Skeletal muscle satellite cell (primary cell): ENCODE data around the gene ASB3. TPM values are rescaled to one million over a fixed set of nuclear protein-coding genes. Genes with fewer than 3 reads are reported as not detected.
"Not testable (repeated sequence)": the region's sequence is repeated elsewhere in the genome, so short reads cannot be mapped to it uniquely, and the experiment has no call there.

Experiments
- H3K27me3 ChIP-seq: 2 replicates; pipeline ENCODE4 v1.7.0; 2013; ENCODE audit warnings: low read length; ENCODE audit not compliant: control insufficient read depth, insufficient read depth
- H3K36me3 ChIP-seq: 2 replicates; pipeline ENCODE4 v1.7.0; 2013; ENCODE audit warnings: mild to moderate bottlenecking, control low read depth, low read length; ENCODE audit not compliant: insufficient read depth
- H3K4me1 ChIP-seq: 2 replicates; pipeline ENCODE4 v1.7.0; 2013; ENCODE audit warnings: low read length; ENCODE audit not compliant: control insufficient read depth, insufficient read depth
- H3K4me2 ChIP-seq: 2 replicates; pipeline ENCODE4 v1.7.0; 2013; ENCODE audit warnings: mild to moderate bottlenecking, low read length
- H3K4me3 ChIP-seq: 2 replicates; pipeline ENCODE4 v1.7.0; 2013; ENCODE audit warnings: low read length
- H3K9ac ChIP-seq: 2 replicates; pipeline ENCODE4 v1.7.0; 2013; ENCODE audit warnings: mild to moderate bottlenecking, low read depth, low read length, moderate library complexity
- H3K9me3 ChIP-seq: replicated peaks from 2 replicates; pipeline ENCODE4 v1.7.0; 2013; ENCODE audit warnings: mild to moderate bottlenecking, control low read depth, low read length
- total RNA-seq: library from RNA; depleted of rRNA; stranded (reverse); fragments of >200 nt; gene quantifications from 2 replicates; pipeline ENCODE4 v1.2.3, GENCODE V29; 2012; rRNA removed

Gene ASB3, protein sequence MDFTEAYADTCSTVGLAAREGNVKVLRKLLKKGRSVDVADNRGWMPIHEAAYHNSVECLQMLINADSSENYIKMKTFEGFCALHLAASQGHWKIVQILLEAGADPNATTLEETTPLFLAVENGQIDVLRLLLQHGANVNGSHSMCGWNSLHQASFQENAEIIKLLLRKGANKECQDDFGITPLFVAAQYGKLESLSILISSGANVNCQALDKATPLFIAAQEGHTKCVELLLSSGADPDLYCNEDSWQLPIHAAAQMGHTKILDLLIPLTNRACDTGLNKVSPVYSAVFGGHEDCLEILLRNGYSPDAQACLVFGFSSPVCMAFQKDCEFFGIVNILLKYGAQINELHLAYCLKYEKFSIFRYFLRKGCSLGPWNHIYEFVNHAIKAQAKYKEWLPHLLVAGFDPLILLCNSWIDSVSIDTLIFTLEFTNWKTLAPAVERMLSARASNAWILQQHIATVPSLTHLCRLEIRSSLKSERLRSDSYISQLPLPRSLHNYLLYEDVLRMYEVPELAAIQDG
- 15.2 and 15.5 TPM in 2 replicates for total RNA-seq

DNA sequence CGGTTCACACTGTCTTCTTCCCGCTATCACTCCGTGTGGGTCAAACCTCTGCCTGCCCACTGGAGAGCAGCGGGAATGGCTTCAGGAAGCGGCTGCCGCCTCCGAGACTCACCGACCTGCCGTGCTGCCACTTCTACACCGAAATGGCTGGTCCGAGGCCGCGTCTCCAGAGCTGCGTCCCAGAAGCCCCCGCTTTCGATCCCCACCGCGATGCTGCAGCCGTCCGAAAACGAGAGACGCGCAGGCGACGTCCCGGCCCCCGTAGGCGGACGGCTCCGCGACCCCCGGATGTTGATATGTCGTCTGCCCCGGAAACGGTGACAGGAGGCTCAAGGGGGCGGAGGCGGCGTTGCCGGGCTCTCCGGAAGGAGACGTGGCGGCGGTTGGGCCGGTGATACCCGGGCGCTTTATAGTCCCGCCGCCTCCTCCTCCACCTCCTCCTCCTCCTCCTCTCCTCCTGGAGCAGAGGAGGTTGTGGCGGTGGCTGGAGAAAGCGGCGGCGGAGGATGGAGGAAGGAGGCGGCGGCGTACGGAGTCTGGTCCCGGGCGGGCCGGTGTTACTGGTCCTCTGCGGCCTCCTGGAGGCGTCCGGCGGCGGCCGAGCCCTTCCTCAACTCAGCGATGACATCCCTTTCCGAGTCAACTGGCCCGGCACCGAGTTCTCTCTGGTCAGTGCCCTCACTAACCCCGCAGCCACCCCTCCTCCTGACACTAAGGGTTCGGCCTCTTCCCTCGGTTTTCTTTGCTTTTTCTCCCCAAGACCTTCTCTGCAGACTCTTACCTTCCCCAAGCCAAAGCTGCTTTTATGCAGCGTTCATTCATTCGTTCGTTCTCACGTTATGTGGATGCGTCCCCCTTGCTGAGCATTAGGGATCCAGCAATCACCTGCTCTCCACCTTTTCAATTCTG is at the start of gene ASB3, which contains the start of gene ERLEC1:
ASB3 (minus strand) TSS at position 249 of the 909 bp plus-strand sequence. CDS start 21,381 bp downstream, outside the sequence.
ERLEC1 (plus strand) TSS at position 340 of the 909 bp plus-strand sequence; CDS start at position 507, 167 bp downstream.
- H3K4me1 ChIP-seq: peaks cover 24% of the 10 kb centered on the region
- H3K4me2 ChIP-seq: peak within 1 kb of the TSS; percentile 81
- H3K9me3 ChIP-seq: no peaks in the 10 kb centered on the region
- no peaks in the 10 kb centered on the region for H3K27me3 ChIP-seq
- peak within 1 kb of the TSS; percentile 91 for H3K9ac ChIP-seq
- H3K4me3 ChIP-seq: peak within 1 kb of the TSS; percentile 90
- H3K36me3 ChIP-seq: no peaks in the 10 kb centered on the region

DNA sequence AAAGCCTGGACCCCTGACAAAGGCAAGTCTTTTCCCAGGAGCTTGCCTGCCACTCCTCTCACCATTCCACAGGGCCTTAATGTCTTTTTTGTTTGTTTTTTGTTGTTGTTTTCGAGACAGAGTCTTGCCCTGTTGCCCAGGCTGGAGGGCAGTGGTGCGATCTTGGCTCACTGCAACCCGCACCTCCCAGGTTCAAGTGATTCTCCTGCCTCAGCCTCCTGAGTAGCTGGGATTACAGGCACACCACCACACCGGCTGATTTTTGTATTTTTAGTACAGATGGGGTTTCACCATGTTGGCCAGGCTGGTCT is 43.2 kb upstream of the ASB3 start:
- not testable (repeated sequence) for H3K27me3 ChIP-seq, H3K36me3 ChIP-seq, H3K4me1 ChIP-seq, H3K9ac ChIP-seq, H3K4me2 ChIP-seq, H3K9me3 ChIP-seq, H3K4me3 ChIP-seq

DNA sequence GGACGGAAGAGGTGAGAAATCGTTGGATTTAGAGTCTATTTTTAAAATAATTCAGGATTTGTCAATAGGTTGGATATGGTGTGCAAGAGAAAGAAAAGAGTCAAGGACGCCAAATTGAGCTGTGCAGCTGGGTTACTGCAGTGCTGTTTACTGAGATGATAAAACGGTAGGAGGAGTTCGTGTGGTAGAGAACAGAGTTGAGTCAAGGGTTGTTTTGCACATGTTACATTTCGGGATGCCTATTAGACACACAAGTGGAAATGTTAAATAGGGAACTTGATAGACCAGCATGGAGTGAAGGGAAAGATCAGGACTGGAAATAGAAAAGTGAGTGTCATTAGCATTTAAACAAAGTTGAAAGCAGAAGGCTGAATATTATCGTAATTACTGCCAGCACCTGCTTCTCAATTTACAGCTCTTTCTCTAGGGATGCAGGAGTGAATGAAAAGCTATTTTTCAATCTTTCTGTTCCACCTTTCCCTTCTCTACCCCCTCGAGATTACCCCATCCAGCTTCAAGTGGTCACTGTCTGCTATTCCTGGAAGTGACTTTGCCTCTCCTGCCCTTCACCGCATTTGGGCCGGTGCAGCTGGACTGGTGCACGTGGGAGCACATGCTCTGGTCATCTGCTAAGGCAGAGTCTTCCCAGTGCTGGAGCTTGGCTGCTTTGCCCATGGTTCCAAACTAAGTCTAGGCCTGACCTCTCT is 42.7 kb upstream of the ASB3 start:
- H3K36me3 ChIP-seq: peaks cover 8% of the 10 kb centered on the region
- H3K4me2 ChIP-seq: no peak overlapping the region
- no peaks in the 10 kb centered on the region for H3K4me1 ChIP-seq
- no peak overlapping the region for H3K9ac ChIP-seq
- H3K9me3 ChIP-seq: no peaks in the 10 kb centered on the region
- H3K4me3 ChIP-seq: no peak overlapping the region
- H3K27me3 ChIP-seq: no peaks in the 10 kb centered on the region

DNA sequence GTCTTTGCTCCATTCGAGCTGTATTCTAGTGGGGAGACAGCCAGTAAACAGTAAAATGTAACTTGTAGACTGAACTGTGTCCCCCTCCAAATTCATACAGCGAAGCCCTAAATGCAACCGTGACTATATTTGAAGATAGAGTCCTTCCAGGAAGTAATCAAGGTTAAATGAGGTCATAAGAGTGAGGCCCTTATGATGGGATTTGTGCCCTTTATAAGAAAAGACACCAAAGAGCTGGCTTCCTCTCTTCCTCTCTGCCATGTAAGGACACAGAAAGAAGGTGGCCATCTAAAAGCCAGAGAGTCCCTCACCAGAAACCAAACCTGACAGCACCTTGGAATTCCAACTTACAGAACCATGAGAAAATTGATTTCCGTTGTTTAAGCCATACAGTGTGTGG is 41.6 kb upstream of the ASB3 start:
- Histone ChIP-seq H3K4me3 (no peak overlapping the region), H3K9me3 (no peaks in the 10 kb centered on the region), H3K36me3 (peaks cover 8% of the 10 kb centered on the region), H3K4me1 (no peaks in the 10 kb centered on the region), H3K9ac (no peak overlapping the region), H3K4me2 (no peak overlapping the region), H3K27me3 (no peaks in the 10 kb centered on the region)

DNA sequence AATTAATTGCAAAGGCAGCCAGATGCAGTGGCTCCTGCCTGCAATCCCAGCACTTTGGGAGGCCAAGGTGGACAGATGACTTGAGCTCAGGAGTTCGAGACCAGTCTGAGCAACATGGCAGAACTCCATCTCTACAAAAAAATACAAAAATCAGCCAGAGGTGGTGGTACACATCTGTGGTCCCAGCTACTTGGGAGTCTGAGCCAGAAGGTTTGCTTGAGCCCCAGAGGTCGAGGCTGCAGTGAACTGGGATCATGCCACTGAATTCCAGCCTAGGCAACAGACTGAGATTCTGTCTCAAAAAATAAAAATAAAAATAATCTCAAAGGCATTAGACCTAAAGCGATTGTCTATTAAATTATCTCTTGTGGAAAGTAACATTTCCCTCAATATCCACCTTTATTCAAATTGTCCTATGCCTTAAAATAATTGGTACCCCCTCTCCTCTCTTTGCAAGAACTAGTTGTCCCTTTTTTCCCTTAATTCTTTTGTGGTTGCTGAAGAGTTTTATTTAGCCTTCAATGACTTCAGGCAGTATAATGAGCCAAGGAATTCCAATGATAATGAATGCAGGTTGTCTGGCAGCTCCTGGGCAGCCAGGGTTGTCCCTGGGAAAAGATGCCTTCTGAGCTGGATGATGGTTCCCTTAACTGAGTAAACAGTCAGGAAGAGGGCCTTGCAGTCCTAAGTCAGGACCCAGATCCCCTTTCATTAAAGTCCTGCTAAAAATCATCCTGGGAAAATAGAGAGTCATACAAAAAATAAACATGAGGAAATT is 40.8 kb upstream of the ASB3 start:
- Histone ChIP-seq H3K27me3 (no peaks in the 10 kb centered on the region), H3K9me3 (no peaks in the 10 kb centered on the region), H3K4me3 (no peak overlapping the region), H3K4me2 (no peak overlapping the region), H3K4me1 (no peaks in the 10 kb centered on the region), H3K36me3 (peaks cover 8% of the 10 kb centered on the region), H3K9ac (no peak overlapping the region)

DNA sequence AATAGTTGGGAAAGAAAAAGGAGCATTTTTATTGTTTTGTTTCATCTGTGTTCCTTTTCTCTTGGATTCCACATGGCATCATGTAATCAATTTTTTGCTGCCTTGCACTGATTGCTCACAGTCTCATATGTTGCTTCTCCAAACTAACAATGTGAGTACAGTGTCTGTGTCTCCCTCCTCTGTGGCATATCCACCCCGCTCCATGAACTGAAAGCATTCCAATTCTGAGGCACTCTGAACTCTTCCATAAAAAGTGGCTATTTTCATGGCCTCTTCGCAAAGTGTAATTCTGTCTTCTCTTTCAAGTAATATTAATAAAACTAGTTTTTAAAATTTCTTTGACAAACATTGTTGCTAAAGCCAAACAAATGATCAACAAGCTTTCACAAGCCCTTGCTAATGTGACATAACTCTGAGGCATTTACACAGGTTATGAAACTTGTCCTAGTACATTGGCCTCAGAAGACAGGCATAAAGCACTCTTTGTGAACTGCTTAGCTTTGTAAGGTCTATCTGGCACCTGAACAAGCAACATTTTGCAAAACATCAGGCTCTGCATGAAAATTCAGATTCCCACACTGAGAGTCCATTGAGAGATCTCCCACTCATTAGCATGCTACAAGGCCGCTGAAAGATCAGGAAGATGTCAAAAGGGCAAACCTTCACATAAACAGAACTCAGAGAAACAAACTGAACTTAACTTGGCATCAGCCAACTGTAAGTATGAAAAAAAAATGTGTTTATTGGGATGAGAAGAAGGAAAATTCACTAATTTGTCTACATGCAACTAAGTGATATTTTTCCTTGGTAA is 40.0 kb upstream of the ASB3 start:
- Histone ChIP-seq H3K9ac (no peak overlapping the region), H3K9me3 (no peaks in the 10 kb centered on the region), H3K27me3 (no peaks in the 10 kb centered on the region), H3K4me2 (no peak overlapping the region), H3K36me3 (peaks cover 8% of the 10 kb centered on the region), H3K4me3 (no peak overlapping the region), H3K4me1 (no peaks in the 10 kb centered on the region)

DNA sequence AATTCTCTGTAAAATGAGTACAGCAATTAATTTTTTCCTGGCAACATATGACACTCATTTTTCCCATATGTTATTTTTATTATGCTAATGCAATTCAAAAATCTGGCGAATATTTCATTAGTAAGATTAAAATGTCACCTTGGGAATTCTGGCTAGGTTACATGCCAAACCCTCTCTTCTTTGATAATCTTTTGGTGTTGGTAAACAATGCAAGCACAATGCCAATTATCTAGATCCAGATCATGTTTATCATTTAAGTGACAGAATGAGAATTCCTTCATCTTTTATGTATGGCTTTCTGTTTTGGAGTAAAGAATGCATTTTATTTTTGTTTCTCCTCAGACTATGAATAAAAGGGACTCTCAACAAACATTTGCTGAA is 39.3 kb upstream of the ASB3 start:
- Histone ChIP-seq H3K4me3 (no peak overlapping the region), H3K4me2 (no peak overlapping the region), H3K36me3 (peaks cover 5% of the 10 kb centered on the region), H3K4me1 (no peaks in the 10 kb centered on the region), H3K9ac (no peak overlapping the region), H3K27me3 (no peaks in the 10 kb centered on the region), H3K9me3 (no peaks in the 10 kb centered on the region)

DNA sequence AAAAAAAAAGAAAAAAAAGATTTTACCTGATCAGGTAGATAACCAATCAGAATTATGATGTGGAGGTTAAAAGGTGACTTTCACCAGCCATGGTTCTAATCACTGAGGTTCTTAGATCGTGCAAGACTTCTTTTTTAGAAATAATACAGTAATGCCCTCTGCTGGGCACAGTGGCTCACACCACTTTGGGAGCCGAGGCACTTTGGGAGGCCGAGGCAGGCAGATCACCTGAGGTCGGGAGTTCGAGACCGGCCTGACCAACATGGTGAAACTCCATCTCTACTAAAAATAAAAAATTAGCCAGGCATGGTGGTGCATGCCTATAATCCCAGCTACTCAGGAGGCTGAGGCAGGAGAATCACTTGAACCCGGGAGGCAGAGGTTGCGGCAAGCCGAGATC is 36.9 kb upstream of the ASB3 start:
- H3K4me1 ChIP-seq, H3K4me2 ChIP-seq, H3K27me3 ChIP-seq, H3K4me3 ChIP-seq, H3K9me3 ChIP-seq, H3K9ac ChIP-seq: not testable (repeated sequence)
- peaks cover 20% of the 10 kb centered on the region for H3K36me3 ChIP-seq

DNA sequence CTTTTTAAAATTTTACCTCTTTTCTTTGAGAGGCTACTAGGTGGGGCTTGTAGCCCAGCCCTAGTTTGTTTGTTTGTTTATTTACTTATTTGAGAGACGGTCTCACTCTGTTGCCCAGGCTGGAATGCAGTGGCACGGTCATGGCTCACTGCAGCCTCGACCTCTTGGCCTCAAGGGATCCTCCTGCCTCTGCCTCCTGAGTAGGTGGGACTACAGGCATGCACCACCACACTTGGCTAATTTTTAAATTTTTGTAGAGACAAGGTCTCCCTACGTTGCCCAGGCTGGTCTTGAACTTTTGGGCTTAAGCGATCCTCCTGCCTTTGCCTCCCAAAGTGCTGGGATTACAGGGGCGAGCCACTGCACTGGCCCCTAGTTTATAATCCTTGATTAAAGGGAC is 35.1 kb upstream of the ASB3 start:
- peaks cover 23% of the 10 kb centered on the region for H3K36me3 ChIP-seq
- H3K4me1 ChIP-seq: no peaks in the 10 kb centered on the region
- no peaks in the 10 kb centered on the region for H3K9me3 ChIP-seq
- no peak overlapping the region for H3K4me3 ChIP-seq
- H3K9ac ChIP-seq: no peak overlapping the region
- H3K27me3 ChIP-seq: no peaks in the 10 kb centered on the region
- H3K4me2 ChIP-seq: no peak overlapping the region

DNA sequence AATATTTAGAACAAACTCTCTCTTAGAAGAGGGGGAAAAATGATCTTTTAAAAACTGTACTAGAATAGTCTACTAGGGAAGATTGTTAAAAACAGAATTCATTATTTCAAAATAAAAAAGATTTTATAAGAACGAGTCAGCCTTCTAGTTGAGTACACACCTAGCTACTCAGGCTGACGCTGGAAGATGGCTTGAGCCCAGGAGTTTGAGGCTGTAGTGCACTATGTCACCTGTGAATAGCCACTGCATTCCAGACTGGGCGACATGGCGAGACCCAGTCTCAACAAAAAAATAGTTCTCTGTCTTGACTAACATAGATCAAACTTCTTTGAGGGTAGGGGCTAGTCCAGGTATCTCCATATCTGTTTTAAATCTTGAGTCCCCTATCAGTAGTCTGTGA is 34.0 kb upstream of the ASB3 start:
- Histone ChIP-seq H3K4me3 (no peak overlapping the region), H3K9ac (no peak overlapping the region), H3K4me1 (no peaks in the 10 kb centered on the region), H3K27me3 (no peaks in the 10 kb centered on the region), H3K4me2 (no peak overlapping the region), H3K36me3 (peaks cover 32% of the 10 kb centered on the region), H3K9me3 (no peaks in the 10 kb centered on the region)
